Suprapubic skin (tissue), 4 donors: ENCODE results near the gene ERF. TPM values are rescaled to one million over a fixed set of nuclear protein-coding genes. Genes with fewer than 3 reads are reported as not detected.
A peak's percentile ranks its signal among the peaks of the same experiment; 100 is the strongest.

Experiments
- DNase-seq, 2 donors: peaks; one replicate each; pipeline ENCODE4 v3.0.0-alpha.2; 2019; ENCODE audit warnings: low spot score in 2 of 2
- H3K27ac ChIP-seq: fragments of 200-600 bp; sonication (generic); one replicate; pipeline ENCODE4 v1.5.1; 2019
- H3K27me3 ChIP-seq: fragments of 200-600 bp; sonication (generic); one replicate; pipeline ENCODE4 v1.5.1; 2019
- H3K36me3 ChIP-seq: fragments of 200-600 bp; sonication (generic); one replicate; pipeline ENCODE4 v1.5.1; 2019
- H3K4me1 ChIP-seq: fragments of 200-600 bp; sonication (generic); one replicate; pipeline ENCODE4 v1.5.1; 2019
- H3K4me3 ChIP-seq: fragments of 200-600 bp; sonication (generic); one replicate; pipeline ENCODE4 v1.5.1; 2019; ENCODE audit warnings: mild to moderate bottlenecking
- H3K9me3 ChIP-seq: fragments of 200-600 bp; sonication (generic); one replicate; pipeline ENCODE4 v1.5.1; 2019
- CTCF ChIP-seq, 2 donors: fragments of 200-600 bp in 1 of 2; fragments of 450-650 bp in 1 of 2; sonication (generic) in 1 of 2; IDR thresholded peaks; one replicate each; pipeline ENCODE4 v1.5.1; 2016 to 2019; ENCODE audit warnings: antibody characterized with exemption in 2 of 2, mild to moderate bottlenecking in 1 of 2, moderate library complexity in 1 of 2
- EP300 ChIP-seq: sonication (generic); formaldehyde crosslinking; IDR thresholded peaks from one replicate; pipeline ENCODE4 v1.6.1; 2017; ENCODE audit warnings: antibody characterized with exemption
- POLR2A ChIP-seq, 2 donors: fragments of 450-650 bp; IDR thresholded peaks; one replicate each; pipeline ENCODE4 v1.6.1; 2017; ENCODE audit warnings: antibody characterized with exemption in 2 of 2, mild to moderate bottlenecking in 2 of 2, moderate library complexity in 2 of 2
- POLR2AphosphoS5 ChIP-seq, 3 donors: sonication (generic); formaldehyde crosslinking; IDR thresholded peaks; one replicate each; pipeline ENCODE4 v1.6.1; 2017; ENCODE audit warnings: antibody characterized with exemption in 3 of 3
- WGBS: methylation state at CpG from one replicate; pipeline ENCODE4 v1.1.5; 2018; 5-methylcytosine and 5-hydroxymethylcytosine counted together
- total RNA-seq, 4 donors: library from RNA; depleted of rRNA; stranded (reverse); fragments of >200 nt; gene quantifications; one replicate each; pipeline ENCODE4 v1.1.0, GENCODE V29; 2016

The ERF gene
- total RNA-seq, 4 donors from 2014 or later, result 36.8 to 49.5 (median 45.8) TPM

GRCh38 chr19:42272989-42273406, 18.1 kb upstream of the ERF start:
- Histone ChIP-seq H3K36me3 (peaks cover 29% of the 10 kb centered on the region), H3K4me3 (no peak overlapping the region), H3K4me1 (peaks cover 63% of the 10 kb centered on the region), H3K27ac (no peak overlapping the region), H3K27me3 (no peaks in the 10 kb centered on the region), H3K9me3 (no peaks in the 10 kb centered on the region)
- DNase-seq, result peak; percentile 59 to 80
- 95% methylated on average over 21 of the region's 23 CpGs for WGBS
- TF ChIP-seq POLR2A (IDR thresholded peaks at IDR 0.05), result no peak
- TF ChIP-seq EP300, result no peak
- no peak for TF ChIP-seq CTCF (IDR thresholded peaks at IDR 0.05)
- TF ChIP-seq POLR2AphosphoS5 (IDR thresholded peaks at IDR 0.05), result no peak

DNA sequence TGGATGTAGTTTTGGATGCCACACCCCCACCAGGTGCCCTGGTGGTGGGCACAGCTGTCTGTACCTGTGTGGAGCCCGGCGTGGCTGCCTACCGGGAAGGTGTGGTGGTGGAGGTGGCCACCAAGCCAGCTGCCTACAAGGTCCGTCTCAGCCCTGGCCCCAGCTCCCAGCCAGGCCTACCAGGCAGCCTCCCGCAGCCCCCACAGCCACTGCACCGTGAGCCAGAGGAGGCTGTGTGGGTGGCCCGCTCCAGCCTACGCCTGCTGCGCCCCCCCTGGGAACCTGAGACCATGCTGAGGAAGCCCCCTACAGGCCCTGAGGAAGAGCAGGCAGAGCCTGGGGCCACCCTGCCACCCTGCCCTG, 17.6 kb upstream of the ERF start:
- H3K4me1 ChIP-seq, result peaks cover 63% of the 10 kb centered on the region
- no peak overlapping the region for H3K4me3 ChIP-seq
- DNase-seq, result no peak
- TF ChIP-seq POLR2A (IDR thresholded peaks at IDR 0.05) (no peak), EP300 (no peak), CTCF (IDR thresholded peaks at IDR 0.05) (no peak), POLR2AphosphoS5 (IDR thresholded peaks at IDR 0.05) (no peak)
- peaks cover 29% of the 10 kb centered on the region for H3K36me3 ChIP-seq
- no peak overlapping the region for H3K27ac ChIP-seq
- H3K9me3 ChIP-seq, result no peaks in the 10 kb centered on the region
- 75% methylated on average over 4 of the region's 9 CpGs for WGBS
- H3K27me3 ChIP-seq, result no peaks in the 10 kb centered on the region

- Histone ChIP-seq H3K4me3 (no peak overlapping the region), H3K27me3 (no peaks in the 10 kb centered on the region), H3K9me3 (no peaks in the 10 kb centered on the region), H3K4me1 (peaks cover 60% of the 10 kb centered on the region), H3K36me3 (peaks cover 29% of the 10 kb centered on the region), H3K27ac (peak overlapping the region; percentile 100)
- 87% methylated on average over 22 of the region's 35 CpGs for WGBS
- TF ChIP-seq EP300 (no peak), POLR2AphosphoS5 (IDR thresholded peaks at IDR 0.05) (no peak), CTCF (IDR thresholded peaks at IDR 0.05) (no peak), POLR2A (IDR thresholded peaks at IDR 0.05) (no peak)
- DNase-seq, result peak; percentile 67 to 78
Observed at GRCh38 chr19:42271861-42272534, 17.1 kb upstream of the ERF start.

GRCh38 chr19:42271045-42271419, 16.1 kb upstream of the ERF start:
- TF ChIP-seq POLR2A (IDR thresholded peaks at IDR 0.05) (no peak), POLR2AphosphoS5 (IDR thresholded peaks at IDR 0.05) (no peak), EP300 (no peak), CTCF (IDR thresholded peaks at IDR 0.05) (no peak)
- peaks cover 50% of the 10 kb centered on the region for H3K4me1 ChIP-seq

DNA sequence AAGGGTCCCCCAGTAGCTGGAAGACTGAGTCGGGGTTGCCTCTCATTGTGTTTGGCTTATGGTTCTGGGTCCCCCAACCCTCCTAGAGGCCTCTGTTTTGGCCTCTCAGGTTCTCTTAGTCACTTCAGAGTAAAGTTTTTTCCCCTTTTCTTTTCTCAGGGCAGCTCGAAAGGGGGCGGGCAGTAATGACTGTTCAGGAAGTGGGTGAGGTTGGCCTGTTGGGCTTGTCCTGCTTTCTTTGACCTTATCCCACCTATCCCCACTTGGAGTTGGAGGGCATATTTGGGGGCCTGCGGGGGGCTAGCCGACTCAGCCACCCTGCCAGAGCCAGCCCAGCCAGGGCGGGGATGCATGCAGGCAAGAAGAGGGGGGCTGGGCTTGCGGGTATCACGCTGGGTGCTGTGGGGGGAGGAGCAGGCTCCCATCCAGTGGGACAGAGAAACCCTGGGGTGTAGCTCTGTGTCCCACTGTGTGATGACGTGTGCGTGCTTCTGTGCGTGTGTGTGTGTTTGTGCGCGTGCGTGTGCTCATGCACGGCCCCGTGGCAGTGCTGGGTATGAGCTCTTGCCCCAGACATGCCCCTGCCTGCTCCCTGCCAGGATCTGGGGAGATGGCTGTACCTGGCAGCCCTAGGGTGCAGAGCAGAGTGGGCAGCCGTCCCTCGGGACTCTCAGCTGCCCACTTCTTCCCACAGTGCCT, 15.6 kb upstream of the ERF start:
- Histone ChIP-seq H3K27me3 (no peaks in the 10 kb centered on the region), H3K4me1 (peaks cover 46% of the 10 kb centered on the region), H3K4me3 (peak overlapping the region; percentile 78), H3K36me3 (peaks cover 29% of the 10 kb centered on the region), H3K27ac (peak overlapping the region; percentile 100), H3K9me3 (no peaks in the 10 kb centered on the region)
- 2% methylated on average over 6 of the region's 18 CpGs for WGBS
- peak; percentile 82 to 86 for DNase-seq
- TF ChIP-seq CTCF (IDR thresholded peaks at IDR 0.05), result no peak
- no peak for TF ChIP-seq POLR2AphosphoS5 (IDR thresholded peaks at IDR 0.05)
- TF ChIP-seq EP300, result no peak
- peak in 1 of 2 donors; percentile 13 for TF ChIP-seq POLR2A (IDR thresholded peaks at IDR 0.05)

More at GRCh38 chr19:42271045-42271419, 16.1 kb upstream of the ERF start:
- 55% methylated on average over 2 of the region's 3 CpGs for WGBS
- H3K27me3 ChIP-seq, result no peaks in the 10 kb centered on the region
- DNase-seq, result no peak
- H3K4me3 ChIP-seq, result peak overlapping the region; percentile 78
- H3K9me3 ChIP-seq, result no peaks in the 10 kb centered on the region
- peak overlapping the region; percentile 100 for H3K27ac ChIP-seq
- H3K36me3 ChIP-seq, result peaks cover 29% of the 10 kb centered on the region
